Measurements from ENCODE around the gene IPO7.
"Not testable (repeated sequence)": the region's sequence is repeated elsewhere in the genome, so short reads cannot be mapped to it uniquely, and the experiment has no call there.

- TF ChIP-seq HDGF (IDR thresholded peaks at IDR 0.05; ENCODE audit: borderline replicate concordance); L3MBTL2 (conservative IDR thresholded peaks at IDR 0.05): not testable (repeated sequence)
Measured at GRCh38 chr11:9401884-9402283, 17.4 kb downstream of the IPO7 start.
